ENCODE data around the gene NACAD.
"Not testable (repeated sequence)": the region's sequence is repeated elsewhere in the genome, so short reads cannot be mapped to it uniquely, and the experiment has no call there.

NACAD gene

GRCh38 chr7:45050198-45050597 is 38.6 kb downstream of the NACAD start:
- DNase-seq, result no peak

GRCh38 chr7:45048748-45049147 is 40.0 kb downstream of the NACAD start:
- no peak for DNase-seq

- DNase-seq, result no peak
Observed at GRCh38 chr7:45044338-45044737, 44.4 kb downstream of the NACAD start.

- no peak for DNase-seq
Observed at GRCh38 chr7:45039106-45039505, 49.7 kb downstream of the NACAD start.

GRCh38 chr7:45037876-45038275 is 50.9 kb downstream of the NACAD start:
- DNase-seq, result no peak

GRCh38 chr7:45036796-45037195 is 52.0 kb downstream of the NACAD start:
- DNase-seq, result peak; percentile 44

- no peak for DNase-seq
Observed at GRCh38 chr7:45036317-45036716, 52.5 kb downstream of the NACAD start.

GRCh38 chr7:45035893-45036292 is 52.9 kb downstream of the NACAD start:
- DNase-seq, result no peak

GRCh38 chr7:45035371-45035770 is 53.4 kb downstream of the NACAD start:
- DNase-seq, result no peak

- DNase-seq, result not testable (repeated sequence)
Observed at GRCh38 chr7:45034710-45035109, 54.1 kb downstream of the NACAD start.

- no peak for DNase-seq
Observed at GRCh38 chr7:45033931-45034290, 54.9 kb downstream of the NACAD start.

- DNase-seq, result no peak
Observed at GRCh38 chr7:45033261-45033930, 55.4 kb downstream of the NACAD start.

- no peak for DNase-seq
Observed at GRCh38 chr7:45032421-45032820, 56.3 kb downstream of the NACAD start.

GRCh38 chr7:45031829-45032228 is 56.9 kb downstream of the NACAD start:
- no peak for DNase-seq
